Peyer's patch (tissue), 4 donors: ENCODE results near the gene AMT. TPM values are rescaled to one million over a fixed set of nuclear protein-coding genes. Genes with fewer than 3 reads are reported as not detected.
A peak's percentile ranks its signal among the peaks of the same experiment; 100 is the strongest.

Experiments
- DNase-seq, 3 donors: peaks; one replicate each; pipeline ENCODE4 v3.0.0-alpha.2; 2017 to 2019
- H3K27ac ChIP-seq, 4 donors: fragments of 200-600 bp; sonication (generic); one replicate each; pipeline ENCODE4 v1.5.1; 2016 to 2019
- H3K27me3 ChIP-seq, 2 donors: fragments of 200-600 bp; sonication (generic); one replicate each; pipeline ENCODE4 v1.5.1; 2019
- H3K36me3 ChIP-seq, 3 donors: fragments of 200-600 bp; sonication (generic); one replicate each; pipeline ENCODE4 v1.5.1; 2016 to 2019
- H3K4me1 ChIP-seq, 4 donors: fragments of 200-600 bp; sonication (generic); one replicate each; pipeline ENCODE4 v1.5.1; 2016 to 2019
- H3K4me3 ChIP-seq, 4 donors: fragments of 200-600 bp; sonication (generic); 1 replicate in 3 of 4; 2 replicates in 1 of 4; pipeline ENCODE4 v1.5.1; 2016 to 2019; ENCODE audit warnings: mild to moderate bottlenecking in 1 of 4
- H3K9me3 ChIP-seq, 4 donors: fragments of 200-600 bp; sonication (generic); one replicate each; pipeline ENCODE4 v1.5.1; 2016 to 2019; ENCODE audit warnings: mild to moderate bottlenecking in 1 of 4
- CTCF ChIP-seq, 6 experiments: fragments of 450-650 bp in 4 of 6; fragments of 200-600 bp in 2 of 6; sonication (generic) in 1 of 6; IDR thresholded peaks; one replicate each; pipeline ENCODE4 v1.5.1; 2017 to 2019; ENCODE audit warnings: antibody characterized with exemption in 6 of 6, mild to moderate bottlenecking in 3 of 6, moderate library complexity in 1 of 6
- POLR2A ChIP-seq, 2 donors: fragments of 450-650 bp; IDR thresholded peaks; one replicate each; pipeline ENCODE4 v1.5.1; 2017; ENCODE audit warnings: antibody characterized with exemption in 2 of 2, mild to moderate bottlenecking in 2 of 2, moderate library complexity in 2 of 2
- total RNA-seq, 4 donors: library from RNA; depleted of rRNA; stranded (reverse); fragments of >200 nt; gene quantifications; one replicate each; pipeline ENCODE4 v1.1.0, GENCODE V29; 2016

Gene AMT
- total RNA-seq, 4 donors from 2014 or later, result 13.3 to 32.9 (median 25.1) TPM

DNA sequence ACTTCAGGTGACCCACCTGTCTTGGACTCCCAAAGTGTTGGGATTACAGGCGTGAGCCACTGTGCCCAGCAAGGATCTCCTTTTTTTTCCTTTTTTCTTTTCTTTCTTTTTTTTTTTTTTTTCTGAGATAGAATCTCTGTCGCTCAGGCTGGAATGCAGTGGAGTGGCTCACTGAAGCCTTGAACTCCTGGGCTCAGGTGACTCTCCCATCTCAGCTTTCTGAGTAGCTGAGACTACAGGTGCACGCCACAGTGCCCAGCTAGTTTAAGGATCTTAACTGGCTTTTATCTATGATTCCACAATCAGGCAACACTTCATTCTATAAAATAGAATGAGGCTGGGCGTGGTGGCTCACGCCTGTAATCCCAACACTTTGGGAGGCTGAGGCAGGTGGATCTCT is 23.1 kb upstream of the AMT start:
- TF ChIP-seq POLR2A (IDR thresholded peaks at IDR 0.05) (no peak), CTCF (IDR thresholded peaks at IDR 0.05) (no peak)
- Histone ChIP-seq H3K27ac (no peak overlapping the region), H3K9me3 (no peaks in the 10 kb centered on the region), H3K36me3 (no peaks in the 10 kb centered on the region), H3K4me1 (peaks cover 0 to 6% (median 0%) of the 10 kb centered on the region in 4 donors), H3K4me3 (no peak overlapping the region), H3K27me3 (no peaks in the 10 kb centered on the region)
- no peak for DNase-seq

- TF ChIP-seq POLR2A (IDR thresholded peaks at IDR 0.05) (no peak), CTCF (IDR thresholded peaks at IDR 0.05) (no peak)
- Histone ChIP-seq H3K4me3 (no peak overlapping the region), H3K27ac (no peak overlapping the region), H3K27me3 (no peaks in the 10 kb centered on the region), H3K4me1 (peaks cover 0 to 3% (median 0%) of the 10 kb centered on the region in 4 donors), H3K36me3 (no peaks in the 10 kb centered on the region), H3K9me3 (no peaks in the 10 kb centered on the region)
- no peak for DNase-seq
Observed at GRCh38 chr3:49434731-49435130, 12.5 kb upstream of the AMT start.

- peak in 1 of 3 donors; percentile 31 for DNase-seq
- Histone ChIP-seq H3K9me3 (no peaks in the 10 kb centered on the region), H3K27ac (peak overlapping the region; percentile 81 to 92 (median 88)), H3K4me3 (peak overlapping the region; percentile 53 to 67 (median 62)), H3K27me3 (no peaks in the 10 kb centered on the region), H3K4me1 (peaks cover 0 to 13% (median 0%) of the 10 kb centered on the region in 4 donors), H3K36me3 (peaks cover 0 to 17% (median 0%) of the 10 kb centered on the region in 3 donors)
- TF ChIP-seq CTCF (IDR thresholded peaks at IDR 0.05), result peak in 1 of 6 experiments; percentile 7
- no peak for TF ChIP-seq POLR2A (IDR thresholded peaks at IDR 0.05)
Observed at GRCh38 chr3:49428752-49429080, 6.4 kb upstream of the AMT start.

DNA sequence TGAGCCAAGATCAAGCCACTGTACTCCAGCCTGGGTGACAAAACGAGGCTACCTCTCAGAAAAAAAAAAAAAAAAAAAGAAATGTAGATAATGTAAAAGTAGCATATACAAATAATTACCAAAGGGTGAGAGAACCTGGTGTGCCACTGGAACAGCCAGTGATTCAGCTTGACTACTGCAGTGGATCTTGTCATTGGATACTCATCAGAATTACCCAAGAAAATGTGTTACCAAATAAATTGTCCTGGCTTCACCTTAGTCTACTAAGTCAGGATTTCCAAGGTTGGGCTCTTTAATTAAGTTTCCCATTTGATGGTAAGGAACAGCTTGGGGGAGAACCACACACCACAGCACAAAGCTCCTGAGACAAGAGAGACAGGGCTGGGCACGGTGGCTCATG is 5.3 kb upstream of the AMT start:
- Histone ChIP-seq H3K4me1 (peaks cover 0 to 18% (median 2%) of the 10 kb centered on the region in 4 donors), H3K4me3 (no peak overlapping the region), H3K27ac (no peak overlapping the region), H3K36me3 (peaks cover 0 to 18% (median 0%) of the 10 kb centered on the region in 3 donors), H3K27me3 (no peaks in the 10 kb centered on the region), H3K9me3 (no peaks in the 10 kb centered on the region)
- no peak for DNase-seq
- TF ChIP-seq POLR2A (IDR thresholded peaks at IDR 0.05) (no peak), CTCF (IDR thresholded peaks at IDR 0.05) (no peak)

DNA sequence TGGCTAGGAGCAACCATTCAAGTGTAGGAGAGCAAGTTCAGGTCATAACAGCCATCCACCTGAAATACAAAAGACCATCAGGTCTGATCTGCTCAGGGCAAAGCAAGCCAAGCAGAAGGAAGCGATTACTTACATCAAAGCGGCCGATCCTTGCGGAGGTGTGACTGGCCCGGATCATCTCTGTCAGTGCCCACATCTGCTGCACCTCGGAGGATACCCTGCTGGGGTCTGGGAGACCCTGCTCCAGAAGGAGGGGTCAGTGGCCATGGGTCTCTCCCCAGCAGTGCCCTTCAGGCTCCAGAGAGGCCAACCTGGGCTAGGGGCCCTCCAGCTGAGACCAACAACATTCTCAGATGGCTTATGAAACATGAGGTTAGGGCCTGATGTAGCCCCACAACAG is 2.5 kb upstream of the AMT start:
- Histone ChIP-seq H3K36me3 (peaks cover 0 to 18% (median 0%) of the 10 kb centered on the region in 3 donors), H3K4me1 (peaks cover 0 to 19% (median 2%) of the 10 kb centered on the region in 4 donors), H3K27ac (no peak overlapping the region), H3K27me3 (no peaks in the 10 kb centered on the region), H3K4me3 (no peak overlapping the region), H3K9me3 (no peaks in the 10 kb centered on the region)
- no peak for TF ChIP-seq CTCF (IDR thresholded peaks at IDR 0.05)
- TF ChIP-seq POLR2A (IDR thresholded peaks at IDR 0.05), result no peak
- DNase-seq, result no peak

DNA sequence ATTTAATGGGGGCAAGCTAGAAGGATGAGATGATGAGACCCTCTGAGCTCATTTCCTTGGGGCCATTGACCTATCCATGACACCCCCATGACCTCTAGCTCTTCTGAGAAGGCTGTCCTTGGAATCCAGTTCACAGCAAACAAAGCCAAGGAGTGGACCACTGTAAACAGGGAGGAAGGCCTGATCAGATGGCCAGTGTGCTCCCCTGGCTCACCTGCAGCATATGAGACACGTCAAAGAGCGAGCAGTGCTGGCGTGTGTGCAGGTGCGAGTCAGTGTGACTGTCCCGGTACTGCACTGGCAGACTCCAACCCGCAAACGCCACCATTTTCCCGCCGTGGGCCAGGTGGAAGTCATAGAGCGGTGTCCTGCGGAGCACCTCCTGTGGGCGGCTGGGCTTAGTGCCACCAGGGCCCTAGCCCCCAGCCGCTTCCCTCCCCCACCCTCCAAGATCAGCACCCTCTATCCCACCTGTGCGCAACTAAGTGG is 339 bp downstream of the AMT start:
- TF ChIP-seq CTCF (IDR thresholded peaks at IDR 0.05), result peak in 1 of 6 experiments; percentile 1
- no peak for TF ChIP-seq POLR2A (IDR thresholded peaks at IDR 0.05)
- H3K27ac ChIP-seq, result peak overlapping the region in 2 of 4 donors; percentile 48 to 59
- H3K4me1 ChIP-seq, result peaks cover 0 to 10% (median 7%) of the 10 kb centered on the region in 4 donors
- peaks cover 0 to 21% (median 0%) of the 10 kb centered on the region in 3 donors for H3K36me3 ChIP-seq
- H3K9me3 ChIP-seq, result no peaks in the 10 kb centered on the region
- no peaks in the 10 kb centered on the region for H3K27me3 ChIP-seq
- peak in 1 of 3 donors; percentile 58 for DNase-seq
- H3K4me3 ChIP-seq, result peak overlapping the region in 2 of 4 donors; percentile 55 to 57
